Measurements from ENCODE around the gene UBIAD1. TPM values are rescaled to one million over a fixed set of nuclear protein-coding genes. Genes with fewer than 3 reads are reported as not detected.

Gene UBIAD1
- total RNA-seq, 1 donor from 2014 or later = 22.7 TPM

DNA sequence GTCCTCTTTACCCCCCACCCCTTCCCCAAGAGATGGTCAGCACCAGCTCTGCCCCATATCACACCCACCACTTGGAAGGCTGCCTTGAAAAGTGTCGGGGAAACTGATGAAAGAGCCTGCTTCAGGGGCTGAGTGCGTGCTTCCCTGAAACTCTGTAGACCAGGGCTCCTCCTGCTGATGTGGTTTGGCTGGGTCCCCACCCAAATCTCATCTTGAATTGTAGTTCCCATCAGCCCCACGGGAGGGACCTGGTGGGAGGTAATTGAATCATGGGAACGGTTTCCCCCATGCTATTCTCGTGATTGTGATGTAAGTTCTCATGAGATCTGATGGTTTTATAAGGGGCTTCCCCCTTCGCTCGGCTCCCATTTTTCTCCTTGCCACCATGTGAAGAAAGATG, 36.4 kb downstream of the UBIAD1 start:
- TF ChIP-seq, protein P1, sequence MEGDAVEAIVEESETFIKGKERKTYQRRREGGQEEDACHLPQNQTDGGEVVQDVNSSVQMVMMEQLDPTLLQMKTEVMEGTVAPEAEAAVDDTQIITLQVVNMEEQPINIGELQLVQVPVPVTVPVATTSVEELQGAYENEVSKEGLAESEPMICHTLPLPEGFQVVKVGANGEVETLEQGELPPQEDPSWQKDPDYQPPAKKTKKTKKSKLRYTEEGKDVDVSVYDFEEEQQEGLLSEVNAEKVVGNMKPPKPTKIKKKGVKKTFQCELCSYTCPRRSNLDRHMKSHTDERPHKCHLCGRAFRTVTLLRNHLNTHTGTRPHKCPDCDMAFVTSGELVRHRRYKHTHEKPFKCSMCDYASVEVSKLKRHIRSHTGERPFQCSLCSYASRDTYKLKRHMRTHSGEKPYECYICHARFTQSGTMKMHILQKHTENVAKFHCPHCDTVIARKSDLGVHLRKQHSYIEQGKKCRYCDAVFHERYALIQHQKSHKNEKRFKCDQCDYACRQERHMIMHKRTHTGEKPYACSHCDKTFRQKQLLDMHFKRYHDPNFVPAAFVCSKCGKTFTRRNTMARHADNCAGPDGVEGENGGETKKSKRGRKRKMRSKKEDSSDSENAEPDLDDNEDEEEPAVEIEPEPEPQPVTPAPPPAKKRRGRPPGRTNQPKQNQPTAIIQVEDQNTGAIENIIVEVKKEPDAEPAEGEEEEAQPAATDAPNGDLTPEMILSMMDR (IDR thresholded peaks at IDR 0.05; ENCODE audit: partially characterized antibody, unreplicated experiment) = no peak
- Mint-ChIP-seq H3K9me3 (ENCODE audit: unreplicated experiment) (peaks cover 3% of the 10 kb centered on the region), H3K36me3 (ENCODE audit: unreplicated experiment) (no peaks in the 10 kb centered on the region), H3K27ac (ENCODE audit: unreplicated experiment) (no peak overlapping the region), H3K27me3 (ENCODE audit: unreplicated experiment) (peaks cover 2% of the 10 kb centered on the region), H3K4me3 (ENCODE audit: unreplicated experiment) (no peak overlapping the region), H3K4me1 (ENCODE audit: low read depth, unreplicated experiment) (peaks cover 8% of the 10 kb centered on the region)
- DNase-seq = no peak

DNA sequence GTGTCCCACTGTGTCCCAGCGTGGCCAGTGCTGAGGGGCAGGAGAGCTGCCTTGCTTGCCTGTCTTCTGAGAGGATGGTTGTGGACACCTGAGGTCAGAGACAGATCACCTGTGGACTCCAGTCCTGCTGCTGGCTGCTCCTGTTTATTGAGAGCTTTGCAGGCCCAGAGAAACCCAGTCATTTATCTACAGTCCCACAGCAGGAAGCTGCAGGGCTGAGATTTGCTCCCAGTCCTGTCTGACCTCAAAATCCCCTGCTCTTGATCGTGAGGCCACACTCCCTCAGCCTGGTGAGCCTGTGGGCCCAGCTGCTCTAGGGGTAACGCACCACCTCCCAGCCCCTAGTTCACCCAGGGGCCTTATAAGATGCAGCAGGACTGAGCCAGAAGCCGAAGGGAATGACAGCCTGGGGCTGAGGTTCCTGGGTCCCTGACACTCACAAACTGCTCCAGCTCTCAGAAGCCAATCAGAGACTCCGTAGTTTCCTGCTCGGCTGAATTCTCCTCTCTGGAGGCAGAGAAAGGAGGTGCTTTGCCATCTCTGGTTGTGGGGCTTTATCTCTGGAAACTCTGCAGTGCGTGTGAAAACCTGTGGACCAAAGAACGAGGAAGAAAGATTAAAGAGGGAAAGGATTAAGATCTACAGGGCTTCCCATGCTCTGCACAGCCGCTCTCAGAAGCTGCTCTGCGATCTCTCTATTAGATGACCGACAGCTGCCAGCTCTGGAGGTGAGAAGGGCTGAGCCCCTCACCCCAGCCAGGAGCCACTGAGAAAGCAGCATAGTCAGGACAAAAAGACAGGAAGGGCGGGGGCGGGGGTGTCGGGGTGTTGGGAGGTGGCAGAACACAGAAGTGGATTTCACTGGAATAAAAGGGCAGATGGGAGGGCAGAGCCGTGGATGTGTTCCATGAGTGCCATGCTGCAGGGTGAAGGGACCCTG, 39.1 kb downstream of the UBIAD1 start:
- Mint-ChIP-seq H3K4me1 (ENCODE audit: low read depth, unreplicated experiment) (peaks cover 13% of the 10 kb centered on the region), H3K4me3 (ENCODE audit: unreplicated experiment) (no peak overlapping the region), H3K27me3 (ENCODE audit: unreplicated experiment) (peaks cover 2% of the 10 kb centered on the region), H3K27ac (ENCODE audit: unreplicated experiment) (no peak overlapping the region), H3K36me3 (ENCODE audit: unreplicated experiment) (no peaks in the 10 kb centered on the region), H3K9me3 (ENCODE audit: unreplicated experiment) (peaks cover 3% of the 10 kb centered on the region)
- TF ChIP-seq, protein P1 (IDR thresholded peaks at IDR 0.05; ENCODE audit: partially characterized antibody, unreplicated experiment) = no peak
- no peak for DNase-seq

DNA sequence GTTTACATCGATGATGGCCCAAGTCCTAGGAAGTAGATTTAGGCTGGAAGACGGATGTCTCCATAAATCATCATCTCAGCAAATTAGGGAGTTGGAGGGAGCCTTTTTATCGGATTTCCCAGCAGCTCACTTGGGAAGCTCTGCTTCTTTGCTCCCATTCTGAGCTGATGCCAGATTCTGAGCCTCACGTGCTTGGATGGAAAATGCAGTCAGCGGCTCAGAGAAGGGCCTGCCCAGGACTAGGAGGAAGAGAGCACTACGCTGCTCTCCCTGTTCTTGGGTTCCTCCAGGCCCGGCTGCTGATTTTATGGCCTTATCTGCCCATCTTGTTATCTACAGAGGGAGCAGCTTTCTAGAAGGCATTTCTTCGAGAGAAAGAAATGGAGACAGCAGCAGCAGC, 42.0 kb downstream of the UBIAD1 start:
- Mint-ChIP-seq H3K27me3 (ENCODE audit: unreplicated experiment) (peaks cover 2% of the 10 kb centered on the region), H3K4me1 (ENCODE audit: low read depth, unreplicated experiment) (peaks cover 13% of the 10 kb centered on the region), H3K36me3 (ENCODE audit: unreplicated experiment) (no peaks in the 10 kb centered on the region), H3K27ac (ENCODE audit: unreplicated experiment) (no peak overlapping the region), H3K9me3 (ENCODE audit: unreplicated experiment) (no peaks in the 10 kb centered on the region), H3K4me3 (ENCODE audit: unreplicated experiment) (no peak overlapping the region)
- TF ChIP-seq, protein P1 (IDR thresholded peaks at IDR 0.05; ENCODE audit: partially characterized antibody, unreplicated experiment) = no peak
- DNase-seq = no peak

DNA sequence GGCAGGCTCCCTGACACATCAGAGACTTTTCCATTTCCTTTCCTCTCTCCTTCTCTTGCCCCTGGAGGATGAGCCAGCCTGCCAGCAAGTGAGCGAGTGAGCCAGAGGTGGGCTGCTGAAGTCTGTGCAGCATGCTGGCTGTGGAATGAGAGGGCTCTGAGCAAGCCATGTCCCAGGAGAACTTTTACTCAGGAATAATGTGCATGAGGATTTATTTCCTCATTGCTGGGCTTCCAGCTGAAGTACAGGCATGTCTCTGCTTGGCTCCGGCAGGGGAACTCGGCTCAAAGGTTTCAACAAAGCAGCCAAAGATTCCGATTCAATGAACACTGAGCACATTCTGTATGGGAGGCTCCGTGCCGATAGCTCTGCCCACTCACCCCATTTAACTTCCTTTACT, 43.7 kb downstream of the UBIAD1 start:
- DNase-seq = no peak
- peaks cover 12% of the 10 kb centered on the region for H3K4me1 Mint-ChIP-seq (ENCODE audit: low read depth, unreplicated experiment)
- no peaks in the 10 kb centered on the region for H3K9me3 Mint-ChIP-seq (ENCODE audit: unreplicated experiment)
- H3K27me3 Mint-ChIP-seq (ENCODE audit: unreplicated experiment) = peaks cover 3% of the 10 kb centered on the region
- no peak overlapping the region for H3K27ac Mint-ChIP-seq (ENCODE audit: unreplicated experiment)
- no peak overlapping the region for H3K4me3 Mint-ChIP-seq (ENCODE audit: unreplicated experiment)
- H3K36me3 Mint-ChIP-seq (ENCODE audit: unreplicated experiment) = no peaks in the 10 kb centered on the region
- TF ChIP-seq, protein P1 (IDR thresholded peaks at IDR 0.05; ENCODE audit: partially characterized antibody, unreplicated experiment) = no peak

DNA sequence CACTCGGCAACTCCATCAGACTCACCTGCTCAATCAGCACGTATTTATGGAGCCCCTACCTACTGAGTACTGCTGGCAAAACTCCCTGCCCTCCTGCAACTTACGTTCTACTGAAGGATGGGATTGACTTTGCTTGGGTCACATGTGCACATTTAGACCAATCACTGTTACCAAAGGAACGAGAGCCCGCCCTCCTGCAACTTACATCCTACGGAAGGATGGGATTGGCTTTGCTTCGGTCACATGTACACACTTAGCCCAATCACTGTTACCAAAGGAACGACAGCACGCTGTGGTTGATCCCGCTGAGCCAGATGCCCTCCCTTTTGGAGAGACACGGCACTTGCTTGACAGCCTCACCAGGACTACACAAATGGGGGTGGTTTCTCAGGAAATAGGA, 46.0 kb downstream of the UBIAD1 start:
- no peak for DNase-seq
- H3K36me3 Mint-ChIP-seq (ENCODE audit: unreplicated experiment) = no peaks in the 10 kb centered on the region
- H3K4me3 Mint-ChIP-seq (ENCODE audit: unreplicated experiment) = no peak overlapping the region
- TF ChIP-seq, protein P1 (IDR thresholded peaks at IDR 0.05; ENCODE audit: partially characterized antibody, unreplicated experiment) = no peak
- peaks cover 10% of the 10 kb centered on the region for H3K27me3 Mint-ChIP-seq (ENCODE audit: unreplicated experiment)
- no peak overlapping the region for H3K27ac Mint-ChIP-seq (ENCODE audit: unreplicated experiment)
- no peaks in the 10 kb centered on the region for H3K9me3 Mint-ChIP-seq (ENCODE audit: unreplicated experiment)
- H3K4me1 Mint-ChIP-seq (ENCODE audit: low read depth, unreplicated experiment) = peaks cover 9% of the 10 kb centered on the region

All from glutamatergic neuron (in vitro differentiated cells).